HG03159 (cell line): ENCODE measurements around the gene RNASE1.
"Not testable (repeated sequence)": the region's sequence is repeated elsewhere in the genome, so short reads cannot be mapped to it uniquely, and the experiment has no call there.

Experiments used
- ATAC-seq: cut with Tn5 transposase; IDR thresholded peaks from one replicate; pipeline ENCODE4 v1.9.1; 2021; ENCODE audit warnings: mild to moderate bottlenecking, moderate library complexity; ENCODE audit not compliant: unreplicated experiment

Gene RNASE1

GRCh38 chr14:20802341-20803084 lies at the start of gene RNASE1:
Gene RNASE1, minus strand, starts transcription at chr14:20802844. Its CDS starts 776 bp downstream, at chr14:20802068.
- no peak for ATAC-seq

- no peak for ATAC-seq
Observed at GRCh38 chr14:20848955-20849570, 46.4 kb upstream of the RNASE1 start.

- no peak for ATAC-seq
Observed at GRCh38 chr14:20848316-20848954, 45.8 kb upstream of the RNASE1 start.

GRCh38 chr14:20846560-20846959 lies 43.9 kb upstream of the RNASE1 start:
- no peak for ATAC-seq

- no peak for ATAC-seq
Observed at GRCh38 chr14:20841096-20841495, 38.5 kb upstream of the RNASE1 start.

GRCh38 chr14:20837831-20838230 lies 35.2 kb upstream of the RNASE1 start:
- no peak for ATAC-seq

- ATAC-seq, result no peak
Observed at GRCh38 chr14:20836668-20837338, 34.2 kb upstream of the RNASE1 start.

GRCh38 chr14:20834899-20835298 lies 32.3 kb upstream of the RNASE1 start:
- ATAC-seq, result no peak

GRCh38 chr14:20830831-20831230 lies 28.2 kb upstream of the RNASE1 start:
- no peak for ATAC-seq

GRCh38 chr14:20828024-20828694 lies 25.5 kb upstream of the RNASE1 start:
- not testable (repeated sequence) for ATAC-seq

GRCh38 chr14:20827326-20827725 lies 24.7 kb upstream of the RNASE1 start:
- ATAC-seq, result no peak

GRCh38 chr14:20826666-20827065 lies 24.0 kb upstream of the RNASE1 start:
- ATAC-seq, result not testable (repeated sequence)

GRCh38 chr14:20823859-20824258 lies 21.2 kb upstream of the RNASE1 start:
- no peak for ATAC-seq

- ATAC-seq, result not testable (repeated sequence)
Observed at GRCh38 chr14:20821521-20822108, 19.0 kb upstream of the RNASE1 start.

GRCh38 chr14:20820063-20820904 lies 17.6 kb upstream of the RNASE1 start:
- no peak for ATAC-seq

GRCh38 chr14:20818861-20819260 lies 16.2 kb upstream of the RNASE1 start:
- no peak for ATAC-seq

- not testable (repeated sequence) for ATAC-seq
Observed at GRCh38 chr14:20815946-20816345, 13.3 kb upstream of the RNASE1 start.

GRCh38 chr14:20811986-20812975 lies 9.6 kb upstream of the RNASE1 start:
- no peak for ATAC-seq
